ENCODE results near the gene GSN. TPM values are rescaled to one million over a fixed set of nuclear protein-coding genes. Genes with fewer than 3 reads are reported as not detected.
A peak's percentile ranks its signal among the peaks of the same experiment; 100 is the strongest.

GSN gene
- total RNA-seq, 2 experiments from 2014 or later = 1.9 to 2.2 TPM

DNA sequence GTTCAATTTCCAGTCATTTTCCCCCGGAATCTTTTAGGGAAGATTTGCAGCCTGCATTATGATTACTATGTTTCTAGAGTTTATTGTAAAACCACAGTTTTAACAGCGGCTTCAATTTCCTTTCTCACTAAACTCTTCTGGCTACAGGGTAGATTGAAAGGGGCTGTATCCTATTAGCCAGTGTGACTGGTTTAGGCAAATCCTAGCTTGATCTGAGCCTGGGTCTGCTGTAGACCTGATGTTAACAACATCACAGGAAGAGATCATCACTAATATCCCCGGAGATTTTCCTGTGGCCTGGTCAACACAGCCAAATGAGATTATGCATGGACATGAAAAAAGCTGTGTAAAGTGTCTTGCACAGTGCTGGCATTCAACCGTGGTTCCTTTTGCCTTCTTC lies 68.7 kb downstream of the GSN start:
- DNase-seq = no peak
- ATAC-seq = no peak
- CTCF ChIA-PET = interaction anchor here (7.8 kb wide), 1 partner anchor 16 kb away, joined by 49 read pairs; no protein-coding TSS in a partner anchor
- H3K36me3 Mint-ChIP-seq (ENCODE audit: low read depth) = peaks cover 4% of the 10 kb centered on the region
- POLR2A ChIA-PET = no interaction called here
- no peaks in the 10 kb centered on the region for H3K9me3 Mint-ChIP-seq
- no peak overlapping the region for H3K4me3 Mint-ChIP-seq
- no peak overlapping the region for H3K27ac Mint-ChIP-seq
- H3K4me1 Mint-ChIP-seq (ENCODE audit: low read depth) = no peaks in the 10 kb centered on the region
- intact Hi-C loops (cut with micrococcal nuclease) = no loop called here
- no peaks in the 10 kb centered on the region for H3K27me3 Mint-ChIP-seq
- TF ChIP-seq, protein P1, sequence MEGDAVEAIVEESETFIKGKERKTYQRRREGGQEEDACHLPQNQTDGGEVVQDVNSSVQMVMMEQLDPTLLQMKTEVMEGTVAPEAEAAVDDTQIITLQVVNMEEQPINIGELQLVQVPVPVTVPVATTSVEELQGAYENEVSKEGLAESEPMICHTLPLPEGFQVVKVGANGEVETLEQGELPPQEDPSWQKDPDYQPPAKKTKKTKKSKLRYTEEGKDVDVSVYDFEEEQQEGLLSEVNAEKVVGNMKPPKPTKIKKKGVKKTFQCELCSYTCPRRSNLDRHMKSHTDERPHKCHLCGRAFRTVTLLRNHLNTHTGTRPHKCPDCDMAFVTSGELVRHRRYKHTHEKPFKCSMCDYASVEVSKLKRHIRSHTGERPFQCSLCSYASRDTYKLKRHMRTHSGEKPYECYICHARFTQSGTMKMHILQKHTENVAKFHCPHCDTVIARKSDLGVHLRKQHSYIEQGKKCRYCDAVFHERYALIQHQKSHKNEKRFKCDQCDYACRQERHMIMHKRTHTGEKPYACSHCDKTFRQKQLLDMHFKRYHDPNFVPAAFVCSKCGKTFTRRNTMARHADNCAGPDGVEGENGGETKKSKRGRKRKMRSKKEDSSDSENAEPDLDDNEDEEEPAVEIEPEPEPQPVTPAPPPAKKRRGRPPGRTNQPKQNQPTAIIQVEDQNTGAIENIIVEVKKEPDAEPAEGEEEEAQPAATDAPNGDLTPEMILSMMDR (IDR thresholded peaks at IDR 0.05) = no peak

DNA sequence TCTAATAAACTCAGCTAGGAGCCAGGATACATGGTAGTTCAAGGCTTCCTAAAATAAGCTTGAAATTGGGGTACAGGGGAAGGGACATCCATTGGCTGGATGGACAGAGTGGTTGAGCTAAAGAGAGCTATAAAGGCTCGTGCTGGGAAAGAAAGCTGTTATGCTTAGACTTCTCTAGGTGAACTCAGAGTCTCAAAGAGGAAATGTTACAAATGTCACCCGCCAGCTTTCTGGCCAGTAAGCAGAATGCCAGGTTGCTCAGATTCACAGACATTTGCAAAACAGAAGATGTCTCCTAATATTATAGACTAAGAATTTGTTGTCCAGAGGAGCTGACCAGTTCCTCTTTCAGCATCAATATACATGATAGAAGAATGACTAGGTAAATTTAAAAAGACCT lies 71.5 kb downstream of the GSN start:
- Mint-ChIP-seq H3K4me1 (ENCODE audit: low read depth) (peaks cover 8% of the 10 kb centered on the region), H3K9me3 (no peaks in the 10 kb centered on the region), H3K27ac (no peak overlapping the region), H3K27me3 (no peaks in the 10 kb centered on the region), H3K4me3 (no peak overlapping the region), H3K36me3 (ENCODE audit: low read depth) (peaks cover 10% of the 10 kb centered on the region)
- ATAC-seq (no peak), DNase-seq (no peak)
- POLR2A ChIA-PET = interaction anchor here (0.7 to 1.1 kb wide), 2 partner anchors 13 to 14 kb away, joined by 3 read pairs; no protein-coding TSS in a partner anchor
- intact Hi-C loops (cut with micrococcal nuclease) = no loop called here
- CTCF ChIA-PET = interaction anchor here (1.0 to 7.8 kb wide), 5 partner anchors 10 to 61 kb away, joined by 3 to 49 read pairs (median 5); no protein-coding TSS in a partner anchor
- TF ChIP-seq, protein P1 (IDR thresholded peaks at IDR 0.05) = no peak

DNA sequence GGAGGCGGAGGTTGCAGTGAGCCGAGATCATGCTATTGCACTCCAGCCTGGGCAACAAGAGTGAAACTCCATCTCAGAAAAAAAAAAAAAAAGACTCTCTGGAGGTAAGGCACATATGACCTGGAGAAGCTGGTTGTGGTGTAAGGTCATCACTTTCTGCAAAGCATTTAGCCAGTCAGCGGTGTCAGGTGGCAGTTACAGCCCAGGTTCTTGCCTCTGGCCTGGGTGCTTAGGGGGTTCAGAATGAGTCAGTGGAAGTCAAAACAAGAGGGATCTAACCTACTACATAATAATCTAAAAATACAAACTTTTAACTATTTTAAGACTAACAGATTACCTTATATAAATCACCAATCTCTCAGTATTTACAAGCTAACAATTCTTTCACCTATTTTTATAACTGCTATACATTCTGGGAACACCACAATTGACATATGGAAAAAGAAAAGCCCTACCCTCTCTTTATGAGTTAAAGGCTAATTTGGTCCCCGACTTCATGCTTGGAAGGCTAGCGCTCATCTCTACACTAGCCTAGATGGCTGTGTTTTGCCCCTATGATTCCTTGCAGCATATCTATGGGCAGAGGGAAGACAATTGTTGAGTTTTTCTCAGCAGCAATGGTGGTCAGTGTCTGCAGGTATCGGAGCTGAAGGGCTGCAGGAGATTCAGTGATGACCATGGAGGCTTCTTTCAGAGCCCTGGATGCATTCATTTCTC lies 72.9 kb downstream of the GSN start:
- POLR2A ChIA-PET = no interaction called here
- Mint-ChIP-seq H3K4me3 (no peak overlapping the region), H3K27me3 (no peaks in the 10 kb centered on the region), H3K27ac (no peak overlapping the region), H3K4me1 (ENCODE audit: low read depth) (peaks cover 12% of the 10 kb centered on the region), H3K36me3 (ENCODE audit: low read depth) (peaks cover 10% of the 10 kb centered on the region), H3K9me3 (no peaks in the 10 kb centered on the region)
- ATAC-seq = peak; percentile 47
- peak; percentile 16 for DNase-seq
- intact Hi-C loops (cut with micrococcal nuclease) = no loop called here
- TF ChIP-seq, protein P1 (IDR thresholded peaks at IDR 0.05) = no peak
- CTCF ChIA-PET = interaction anchor here (1.4 to 7.8 kb wide), 2 partner anchors 21 to 57 kb away, joined by 3 to 49 read pairs; no protein-coding TSS in a partner anchor

DNA sequence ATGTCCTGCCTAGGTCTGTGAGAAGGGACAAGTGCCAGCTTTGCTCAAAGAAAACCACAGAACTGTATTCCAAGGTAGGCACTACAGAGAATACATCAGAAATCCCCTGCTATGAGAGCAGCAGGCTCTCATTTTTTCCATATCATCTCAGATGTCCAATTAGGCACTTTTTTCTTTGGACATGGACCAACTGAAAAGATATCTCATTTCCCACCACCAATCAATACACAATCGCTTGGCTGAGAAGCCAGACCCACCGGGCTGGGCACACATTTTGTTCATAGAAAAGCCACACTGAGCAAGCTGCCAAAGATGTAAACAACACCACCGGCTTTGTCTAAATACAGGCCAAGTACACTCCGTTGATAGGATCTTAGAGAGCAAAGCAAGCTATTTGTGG lies 76.2 kb downstream of the GSN start:
- no peak for DNase-seq
- TF ChIP-seq, protein P1 (IDR thresholded peaks at IDR 0.05) = no peak
- intact Hi-C loops (cut with micrococcal nuclease) = no loop called here
- H3K4me1 Mint-ChIP-seq (ENCODE audit: low read depth) = peaks cover 12% of the 10 kb centered on the region
- peak overlapping the region; percentile 6 for H3K27ac Mint-ChIP-seq
- ChIA-PET POLR2A (interaction anchor here (1.2 to 1.5 kb wide), 2 partner anchors 12 to 29 kb away, joined by 4 to 5 read pairs; no protein-coding TSS in a partner anchor), CTCF (interaction anchor here (1.0 to 7.8 kb wide), 4 partner anchors 24 to 128 kb away, joined by 3 to 49 read pairs (median 10); no protein-coding TSS in a partner anchor)
- H3K9me3 Mint-ChIP-seq = no peaks in the 10 kb centered on the region
- H3K4me3 Mint-ChIP-seq = no peak overlapping the region
- ATAC-seq = no peak
- H3K36me3 Mint-ChIP-seq (ENCODE audit: low read depth) = peaks cover 14% of the 10 kb centered on the region
- H3K27me3 Mint-ChIP-seq = no peaks in the 10 kb centered on the region

DNA sequence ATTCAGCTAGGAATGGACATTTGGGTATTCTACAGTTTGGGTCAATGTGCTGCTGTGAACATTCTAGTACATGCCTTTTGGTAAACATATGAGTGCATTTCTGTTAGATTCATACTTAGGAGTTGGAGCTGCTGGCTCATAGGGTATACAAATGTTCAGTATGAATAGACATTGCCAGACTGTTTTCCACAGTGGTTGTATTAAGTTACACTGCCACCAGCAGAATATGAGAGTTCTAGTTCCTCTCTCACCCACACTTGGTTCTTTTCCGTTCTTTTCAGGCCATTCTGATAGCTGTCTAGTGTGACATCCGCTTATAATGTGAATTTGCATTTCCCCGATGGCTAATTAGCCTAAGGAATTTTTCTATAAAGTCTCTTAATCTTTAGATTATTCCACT lies 77.1 kb downstream of the GSN start:
- no peaks in the 10 kb centered on the region for H3K9me3 Mint-ChIP-seq
- H3K27me3 Mint-ChIP-seq = no peaks in the 10 kb centered on the region
- intact Hi-C loops (cut with micrococcal nuclease) = no loop called here
- peaks cover 12% of the 10 kb centered on the region for H3K4me1 Mint-ChIP-seq (ENCODE audit: low read depth)
- ATAC-seq = no peak
- TF ChIP-seq, protein P1 (IDR thresholded peaks at IDR 0.05) = no peak
- peaks cover 14% of the 10 kb centered on the region for H3K36me3 Mint-ChIP-seq (ENCODE audit: low read depth)
- DNase-seq = no peak
- no peak overlapping the region for H3K27ac Mint-ChIP-seq
- H3K4me3 Mint-ChIP-seq = no peak overlapping the region
- POLR2A ChIA-PET = interaction anchor here (0.7 to 1.5 kb wide), 3 partner anchors 13 to 28 kb away, joined by 3 to 4 read pairs (median 3); no protein-coding TSS in a partner anchor
- CTCF ChIA-PET = interaction anchor here (1.2 to 3.2 kb wide), 2 partner anchors 25 to 55 kb away, joined by 3 to 16 read pairs; no protein-coding TSS in a partner anchor

Data from activated CD8-positive, alpha-beta T cell treated with anti-CD3 and anti-CD28 coated beads for 36 hours (primary cell).